Activated CD8-positive, alpha-beta memory T cell treated with anti-CD3 and anti-CD28 coated beads for 48 hours (primary cell): ENCODE results near the gene KCTD19.

Experiments used
- DNase-seq, 3 experiments: peaks; one replicate each; pipeline ENCODE4 v3.0.0-alpha.2; 2020; ENCODE audit warnings: low read depth in 2 of 3, low spot score in 2 of 3

The KCTD19 gene

GRCh38 chr16:67260426-67261063, 66.0 kb downstream of the KCTD19 start:
- DNase-seq, result no peak

- no peak for DNase-seq
Measured at GRCh38 chr16:67259705-67260104, 66.8 kb downstream of the KCTD19 start.

- DNase-seq, result no peak
Measured at GRCh38 chr16:67258161-67258835, 68.2 kb downstream of the KCTD19 start.

GRCh38 chr16:67257486-67258160, 68.9 kb downstream of the KCTD19 start:
- DNase-seq, result no peak

- DNase-seq, result no peak
Measured at GRCh38 chr16:67256701-67257230, 69.8 kb downstream of the KCTD19 start.

GRCh38 chr16:67255553-67256221, 70.9 kb downstream of the KCTD19 start:
- no peak for DNase-seq

- DNase-seq, result no peak
Measured at GRCh38 chr16:67254801-67255552, 71.6 kb downstream of the KCTD19 start.

- no peak for DNase-seq
Measured at GRCh38 chr16:67252609-67253497, 73.7 kb downstream of the KCTD19 start.

GRCh38 chr16:67250045-67250327, 76.6 kb downstream of the KCTD19 start:
- DNase-seq, result no peak

- no peak for DNase-seq
Measured at GRCh38 chr16:67249178-67250044, 77.1 kb downstream of the KCTD19 start.

GRCh38 chr16:67248401-67249177, 78.0 kb downstream of the KCTD19 start, which contains the start of gene SLC9A5:
TSS of gene SLC9A5 (plus strand) at chr16:67248979. CDS start at chr16:67249015, 36 bp downstream.
- peak in 1 of 3 experiments; percentile 11 for DNase-seq

- DNase-seq, result no peak
Measured at GRCh38 chr16:67248073-67248400, 78.5 kb downstream of the KCTD19 start.

GRCh38 chr16:67247192-67248072, 79.1 kb downstream of the KCTD19 start, which contains the start of gene FHOD1:
TSS of gene FHOD1 (minus strand) at chr16:67247481. CDS start at chr16:67247410, 71 bp downstream.
- peak; percentile 94 to 98 (median 97) for DNase-seq

- DNase-seq, result peak in 1 of 3 experiments; percentile 48
Measured at GRCh38 chr16:67246756-67247191, 79.8 kb downstream of the KCTD19 start.

GRCh38 chr16:67246081-67246755, 80.3 kb downstream of the KCTD19 start:
- DNase-seq, result peak in 2 of 3 experiments; percentile 49 to 50

GRCh38 chr16:67245674-67246080, 80.9 kb downstream of the KCTD19 start:
- DNase-seq, result no peak
